HG03025 (cell line): Measurements from ENCODE around the gene CAMK2D.

Experiments
- ATAC-seq: cut with Tn5 transposase; IDR thresholded peaks from one replicate; pipeline ENCODE4 v1.9.1; 2021; ENCODE audit warnings: mild to moderate bottlenecking, moderate library complexity; ENCODE audit not compliant: unreplicated experiment, low FRiP score

Gene CAMK2D

DNA sequence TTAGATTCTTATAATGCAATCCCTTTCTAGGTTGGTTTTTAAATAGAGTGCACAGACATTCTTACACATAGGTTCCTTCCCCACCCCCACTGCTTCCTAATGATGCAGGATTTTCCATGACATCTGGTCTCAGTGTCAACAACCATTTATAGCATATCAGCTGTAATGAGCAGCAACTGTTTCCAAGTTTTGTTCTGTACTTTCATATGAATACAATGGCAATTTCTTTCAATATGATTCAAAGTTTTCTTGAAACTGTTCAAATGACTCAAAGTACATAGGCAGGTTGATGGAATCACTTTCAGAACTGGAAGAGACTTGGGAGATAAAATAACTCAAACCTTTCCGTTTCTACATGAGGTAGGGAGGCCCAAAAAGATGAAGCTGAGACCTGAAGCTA, 220.7 kb downstream of the CAMK2D start:
- no peak for ATAC-seq

DNA sequence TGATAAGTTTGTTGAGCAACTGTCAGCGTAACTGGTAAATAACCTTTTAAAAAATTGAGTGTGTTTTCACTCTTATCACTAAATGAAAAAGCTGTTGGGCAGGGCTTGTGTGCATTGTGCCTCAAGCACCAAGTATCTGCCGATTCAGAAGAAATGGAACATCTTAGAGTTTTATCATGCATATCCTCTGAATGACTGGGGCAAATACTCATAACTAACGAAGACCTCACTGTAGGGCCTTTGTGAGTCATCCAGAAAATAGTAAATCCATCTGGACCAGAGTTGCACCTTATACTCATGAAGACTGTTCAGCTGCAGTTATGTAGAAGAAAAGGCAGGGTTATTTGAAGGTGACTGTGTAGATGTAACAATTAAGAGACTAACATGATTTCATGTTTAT, 222.1 kb downstream of the CAMK2D start:
- no peak for ATAC-seq

DNA sequence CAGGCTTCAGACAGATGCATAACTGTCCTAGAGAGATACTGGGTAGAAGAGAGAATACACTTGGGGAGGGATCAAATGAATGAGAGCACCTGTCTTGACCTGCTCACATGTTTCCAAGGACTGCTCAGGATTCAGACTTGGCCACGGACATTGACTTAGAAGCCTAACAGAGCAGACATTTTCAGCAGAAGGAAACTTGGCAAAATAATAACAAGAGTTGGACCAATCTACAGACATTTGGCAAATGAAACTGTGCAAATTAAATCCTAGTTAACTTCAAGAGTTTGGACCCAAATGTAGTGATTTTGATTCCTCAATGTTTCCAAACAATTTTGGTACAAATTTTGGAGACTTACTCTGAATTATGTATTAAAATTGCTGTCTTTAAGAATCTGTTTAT, 223.9 kb downstream of the CAMK2D start:
- no peak for ATAC-seq

DNA sequence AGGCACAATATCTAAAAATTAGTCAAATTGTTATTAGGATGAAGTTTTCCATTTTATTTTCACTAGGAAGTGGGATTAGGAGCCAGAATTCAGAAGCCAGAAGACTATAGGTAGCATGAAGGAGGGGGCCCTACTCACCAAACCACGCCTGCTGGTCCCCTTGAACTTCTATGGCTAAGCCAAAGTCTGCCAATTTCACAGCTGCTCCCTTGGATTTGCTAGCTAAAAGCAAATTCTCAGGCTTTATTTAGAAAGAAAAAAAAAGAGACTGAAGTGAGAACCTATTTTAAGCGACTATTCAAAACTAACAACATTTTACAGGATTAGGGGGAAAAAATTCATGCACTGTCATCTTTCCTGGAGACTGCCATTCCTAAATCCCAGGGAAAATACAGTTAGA, 224.3 kb downstream of the CAMK2D start:
- no peak for ATAC-seq

DNA sequence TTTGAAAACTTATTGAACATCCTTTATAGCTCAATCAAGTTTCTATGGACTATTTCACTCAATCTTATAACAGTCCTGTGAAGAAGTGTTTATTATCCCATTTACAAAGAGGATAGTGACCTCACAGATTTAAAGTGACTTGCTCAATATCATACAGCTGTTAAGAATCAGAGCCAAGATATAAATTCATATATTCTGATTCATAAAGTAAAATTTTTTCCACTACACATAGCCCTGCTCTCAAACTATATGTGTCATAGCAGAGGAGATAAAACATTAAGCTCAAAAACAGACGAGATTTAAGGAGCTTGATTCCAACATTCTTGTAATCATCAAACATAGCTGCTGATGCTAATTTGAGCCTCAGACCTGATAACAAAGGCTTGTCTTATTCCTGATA, 226.8 kb downstream of the CAMK2D start:
- no peak for ATAC-seq

DNA sequence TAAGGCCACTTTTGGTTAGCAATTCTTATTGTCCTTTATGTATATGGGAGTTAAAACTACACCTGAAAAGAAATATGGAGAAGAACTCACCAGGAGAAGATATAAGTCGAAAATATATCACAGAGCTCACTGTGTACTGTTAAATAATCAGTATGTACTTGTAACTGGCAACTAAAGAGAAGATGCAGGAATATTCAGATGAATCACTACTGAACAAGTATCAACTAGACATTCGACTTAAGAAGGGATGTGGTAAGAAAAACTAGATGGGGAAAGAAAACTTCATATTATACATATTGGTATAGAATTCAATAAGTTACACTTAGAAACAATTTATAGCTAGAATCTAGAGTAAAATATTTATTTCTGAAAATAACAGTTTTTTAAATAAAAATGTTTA, 230.0 kb downstream of the CAMK2D start:
- no peak for ATAC-seq

DNA sequence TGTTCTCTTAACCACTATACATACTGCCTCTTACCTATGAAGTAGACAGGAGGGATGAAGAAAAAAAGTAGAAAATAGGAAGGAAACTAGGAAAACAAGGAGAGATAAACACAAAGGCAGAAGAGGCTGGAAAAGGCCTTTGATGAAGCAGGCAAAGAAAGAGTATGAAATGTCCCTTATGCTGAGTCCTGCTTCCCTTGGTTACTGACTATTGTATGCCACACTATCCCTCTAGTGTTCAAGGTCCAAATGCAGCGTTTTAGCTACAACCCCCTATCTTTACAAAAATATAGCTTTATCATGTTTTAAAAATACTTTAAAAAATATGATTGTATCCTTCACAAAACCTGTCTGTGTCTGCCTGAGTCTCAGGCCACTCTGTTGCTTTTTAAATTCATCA, 233.1 kb downstream of the CAMK2D start:
- no peak for ATAC-seq

DNA sequence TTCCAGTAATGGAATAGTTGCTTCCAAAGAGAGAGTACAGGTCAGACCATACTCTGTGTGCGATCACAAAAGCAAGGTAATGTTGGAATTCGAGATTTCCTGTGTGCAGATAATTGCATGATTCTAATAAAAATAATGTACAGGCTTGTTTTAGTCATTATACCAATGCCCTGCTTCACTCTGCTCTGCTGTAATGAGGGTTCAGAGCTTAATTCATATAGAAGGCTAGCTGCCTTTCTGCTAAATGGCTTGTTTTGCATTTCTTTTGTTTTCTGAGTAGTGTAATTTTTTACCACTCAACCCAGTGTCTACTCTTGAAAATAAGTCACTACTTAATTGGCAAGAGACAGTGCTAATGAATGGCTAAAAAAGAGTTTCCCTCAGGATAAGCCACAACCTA, 236.0 kb downstream of the CAMK2D start:
- ATAC-seq, result no peak

DNA sequence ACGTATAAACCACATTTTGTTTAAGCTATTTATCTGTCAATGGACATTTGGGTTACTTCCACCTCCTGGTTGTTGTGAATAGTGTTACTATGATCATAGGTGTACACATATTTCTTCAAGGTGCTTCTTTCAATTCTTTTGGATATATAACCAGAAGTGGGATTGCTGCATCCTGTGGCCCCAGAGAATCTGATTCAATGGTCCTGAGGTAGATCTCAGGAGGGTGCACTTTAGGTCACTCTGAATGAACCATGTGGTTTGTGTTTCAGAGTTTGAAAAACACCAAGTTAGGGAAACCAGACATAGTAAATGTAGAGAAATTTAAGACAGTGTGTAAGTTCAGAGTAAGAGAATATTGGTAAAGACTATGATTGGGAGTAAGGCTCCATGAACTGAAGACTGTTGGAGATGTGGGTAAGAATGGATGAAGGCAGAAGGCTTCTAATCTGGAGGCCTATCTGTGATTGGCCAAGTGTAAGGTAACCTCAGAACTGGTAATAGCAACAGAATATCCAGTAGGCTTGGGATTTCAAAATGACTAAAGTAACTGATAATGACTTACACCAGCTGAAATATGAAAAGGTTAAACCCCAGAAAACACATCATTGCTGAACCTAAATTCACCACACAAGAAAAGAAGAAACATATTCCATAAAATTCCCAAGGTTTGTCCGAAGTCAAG, 236.9 kb downstream of the CAMK2D start:
- ATAC-seq, result peak; percentile 34

DNA sequence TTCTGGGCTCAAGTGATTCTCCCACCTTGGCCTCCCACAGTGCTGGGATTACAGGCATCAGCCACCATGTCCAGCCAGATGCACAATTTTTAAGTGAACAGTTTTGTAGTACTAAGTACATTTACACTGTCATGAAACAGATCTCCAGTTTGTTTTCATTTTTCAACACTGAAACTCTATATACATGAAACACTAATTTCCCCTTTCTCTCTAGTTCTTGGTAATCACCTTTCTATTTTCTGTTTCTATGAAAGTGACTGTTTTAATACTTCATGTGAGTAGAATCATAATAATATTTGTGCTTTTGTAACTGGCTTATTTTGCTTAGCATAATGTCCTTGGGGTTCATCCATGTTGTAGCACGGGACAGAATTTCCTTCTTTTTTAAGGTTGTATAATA, 237.4 kb downstream of the CAMK2D start:
- peak; percentile 98 for ATAC-seq

DNA sequence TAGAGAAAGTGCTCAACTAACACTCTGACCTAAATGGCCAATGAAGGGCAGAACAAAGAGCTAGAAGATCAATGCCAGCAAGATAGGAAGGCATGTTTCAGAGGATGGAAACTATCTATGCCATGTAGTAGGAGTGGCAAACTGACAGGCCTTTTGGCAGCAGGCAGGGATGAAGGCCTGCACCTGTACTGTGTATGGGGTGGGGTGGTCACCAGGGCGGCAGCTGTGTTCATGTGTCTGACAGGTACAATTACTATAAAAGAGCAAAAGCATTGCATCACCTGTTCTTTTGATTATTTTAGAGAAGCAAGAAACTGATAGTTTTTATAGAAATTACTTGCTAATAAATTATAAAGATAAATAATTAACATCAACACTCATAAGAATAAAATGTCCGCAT, 239.1 kb downstream of the CAMK2D start:
- no peak for ATAC-seq

DNA sequence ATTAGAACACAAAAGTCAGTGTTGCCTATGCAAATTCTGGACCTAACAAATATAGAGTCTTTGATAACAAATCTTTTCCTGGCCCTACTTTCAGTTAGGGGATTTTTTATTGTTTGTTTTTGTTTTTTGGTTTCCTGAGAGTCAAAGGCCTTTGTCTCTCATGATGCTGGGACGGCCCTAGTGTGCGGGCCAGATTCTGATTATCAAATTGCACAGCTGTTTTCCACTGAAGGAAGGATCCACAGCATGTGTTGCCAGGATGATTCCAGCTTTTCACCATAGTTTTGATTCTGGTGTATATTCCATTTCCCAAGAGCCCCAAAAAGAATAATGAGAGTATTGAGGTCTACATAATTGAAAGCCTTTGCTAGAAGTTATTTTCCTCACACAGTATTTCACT, 248.2 kb downstream of the CAMK2D start:
- no peak for ATAC-seq

DNA sequence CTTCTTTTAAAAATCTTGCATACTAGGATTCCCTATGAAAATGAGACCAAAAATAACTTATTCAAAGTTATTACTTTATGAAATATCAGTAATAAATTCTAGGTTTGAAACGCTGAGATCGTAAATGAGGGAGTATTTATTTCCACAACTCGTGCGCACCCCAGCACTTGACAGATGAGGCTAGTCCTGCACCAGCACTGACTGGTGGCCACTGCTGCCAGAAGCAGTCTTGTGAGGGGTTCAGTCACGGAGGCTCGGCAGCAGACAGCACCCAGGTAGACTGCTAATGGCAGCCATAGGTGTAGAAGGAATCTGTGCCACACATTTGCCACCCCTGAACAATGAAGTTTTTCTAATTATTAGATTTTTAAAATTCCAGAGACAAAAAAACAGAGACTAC, 248.7 kb downstream of the CAMK2D start:
- ATAC-seq, result no peak

DNA sequence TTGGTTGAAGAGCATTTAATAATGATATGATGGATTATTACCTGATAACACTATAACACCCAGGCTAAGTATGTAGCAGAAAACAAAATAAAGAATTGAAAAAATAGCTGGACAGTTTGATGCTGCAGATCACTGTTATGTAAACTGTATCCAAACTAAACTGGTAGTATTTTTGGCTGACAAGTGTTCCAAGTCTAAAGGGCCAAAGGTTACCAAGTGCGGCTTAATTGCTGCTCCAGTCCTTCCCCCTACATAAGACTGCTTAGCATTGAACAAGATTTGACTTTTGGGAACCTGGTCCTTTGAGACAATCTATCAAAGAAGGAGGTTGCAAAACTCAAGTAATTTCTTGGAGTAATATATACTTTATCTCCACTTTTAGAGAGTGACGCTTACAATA, 249.6 kb downstream of the CAMK2D start:
- no peak for ATAC-seq

DNA sequence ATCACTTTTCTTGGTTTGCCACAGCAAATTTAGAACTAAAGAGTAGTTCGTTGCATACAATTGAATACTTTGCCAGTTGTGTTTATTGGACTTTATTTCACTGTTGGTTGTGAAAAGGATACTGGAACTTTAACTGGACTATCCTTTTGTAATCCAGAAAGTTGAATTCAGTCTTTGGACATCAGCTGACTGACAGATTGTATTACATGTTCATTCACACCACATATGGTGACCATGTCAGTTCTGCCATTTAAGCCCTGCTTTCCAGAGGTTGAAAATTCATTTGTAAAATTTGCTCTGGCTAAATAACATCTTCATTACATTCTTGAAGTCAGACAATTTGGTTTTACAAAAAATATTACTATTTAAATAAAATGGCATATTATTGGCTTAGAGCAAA, 251.7 kb downstream of the CAMK2D start:
- ATAC-seq, result no peak

DNA sequence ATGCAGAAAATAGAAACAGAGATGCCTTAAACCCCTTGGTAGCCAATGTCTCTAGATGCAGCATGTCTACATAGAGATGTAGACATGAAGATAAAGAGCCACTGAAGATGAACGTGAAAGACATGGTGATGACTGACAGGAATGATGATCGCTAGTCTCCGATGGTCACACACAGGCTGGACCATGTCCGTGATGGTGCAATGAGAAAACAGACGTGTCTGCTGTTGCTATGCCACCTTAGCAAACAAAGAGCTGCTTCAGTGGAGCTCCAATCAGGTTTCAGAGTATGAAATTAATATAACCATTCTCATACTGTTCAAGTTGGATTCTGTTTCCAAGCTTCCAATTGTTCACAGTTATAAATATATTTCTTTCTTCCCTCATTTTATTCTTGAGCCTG, 256.5 kb downstream of the CAMK2D start:
- ATAC-seq, result no peak

DNA sequence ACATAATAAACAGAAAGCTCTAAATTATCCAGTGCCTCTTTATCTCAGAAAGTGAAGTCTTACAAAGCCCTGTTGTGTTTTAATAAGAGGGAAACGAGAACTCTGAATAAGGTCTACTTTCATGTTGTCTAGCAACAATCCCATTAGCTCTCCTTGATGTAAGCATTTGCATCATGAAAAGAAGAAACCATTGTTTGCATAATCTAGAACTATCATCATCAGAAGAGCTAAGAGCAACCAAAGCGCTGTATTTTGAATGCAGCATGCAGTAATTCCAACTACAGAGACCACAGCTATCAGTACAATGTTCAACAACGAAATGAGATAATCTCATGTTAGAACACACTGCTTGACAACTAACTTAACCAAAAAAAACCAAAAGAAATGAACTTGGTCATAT, 257.1 kb downstream of the CAMK2D start:
- no peak for ATAC-seq

DNA sequence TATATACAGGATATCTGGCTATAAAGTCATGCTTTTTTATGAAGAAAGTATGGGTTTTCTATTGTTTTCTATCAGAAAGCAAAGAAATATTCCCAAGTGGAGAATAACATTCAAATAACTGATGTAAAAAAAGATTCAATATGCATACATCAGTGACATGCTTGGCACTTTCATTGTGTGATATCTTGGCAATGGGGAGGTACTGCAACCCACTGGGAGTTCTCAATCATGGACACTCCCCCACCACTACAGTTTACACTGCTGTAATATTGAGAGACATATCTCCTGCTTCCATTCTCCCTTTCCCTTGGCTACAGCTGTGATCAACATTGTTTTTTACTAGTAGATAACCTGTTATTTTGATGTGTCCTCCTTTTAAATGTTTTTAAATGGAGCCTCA, 257.8 kb downstream of the CAMK2D start:
- no peak for ATAC-seq

DNA sequence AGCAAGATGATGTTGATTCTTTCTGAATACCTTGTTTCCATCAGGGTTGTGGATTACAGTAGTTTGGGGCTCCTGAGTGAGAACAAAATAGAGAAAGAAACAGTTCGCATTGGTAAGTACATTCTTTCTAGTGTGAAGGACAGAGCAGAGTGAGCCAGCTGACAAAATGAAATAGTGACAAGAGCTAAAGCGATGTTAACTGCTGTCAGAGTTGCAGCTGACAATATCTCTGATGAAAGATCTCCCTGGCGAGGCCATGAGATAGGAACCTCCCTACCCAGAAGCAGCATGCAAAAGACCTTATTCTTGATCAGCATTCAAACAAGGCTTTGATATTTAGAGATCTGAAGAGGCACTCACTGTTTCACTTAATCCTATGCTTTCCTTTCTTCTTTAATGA, 258.6 kb downstream of the CAMK2D start:
- ATAC-seq, result no peak

DNA sequence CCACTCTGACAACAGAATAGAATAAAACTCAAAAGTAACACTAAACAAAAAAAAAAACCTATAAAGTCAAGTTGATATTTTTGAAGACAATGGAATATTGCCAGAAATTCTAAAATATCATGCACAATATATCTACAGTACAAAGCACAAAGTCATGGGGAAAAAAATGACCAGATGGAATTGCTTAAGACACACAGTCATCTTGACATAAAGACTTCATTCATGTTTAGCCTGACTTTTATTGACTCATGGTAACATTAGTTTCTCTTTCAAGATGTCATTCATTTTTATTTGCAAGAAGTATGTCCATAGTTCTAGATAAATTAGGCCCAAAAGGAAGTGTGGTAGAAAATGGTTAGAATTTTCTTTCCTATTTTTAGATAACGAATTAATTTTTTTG, 259.1 kb downstream of the CAMK2D start:
- ATAC-seq, result no peak

DNA sequence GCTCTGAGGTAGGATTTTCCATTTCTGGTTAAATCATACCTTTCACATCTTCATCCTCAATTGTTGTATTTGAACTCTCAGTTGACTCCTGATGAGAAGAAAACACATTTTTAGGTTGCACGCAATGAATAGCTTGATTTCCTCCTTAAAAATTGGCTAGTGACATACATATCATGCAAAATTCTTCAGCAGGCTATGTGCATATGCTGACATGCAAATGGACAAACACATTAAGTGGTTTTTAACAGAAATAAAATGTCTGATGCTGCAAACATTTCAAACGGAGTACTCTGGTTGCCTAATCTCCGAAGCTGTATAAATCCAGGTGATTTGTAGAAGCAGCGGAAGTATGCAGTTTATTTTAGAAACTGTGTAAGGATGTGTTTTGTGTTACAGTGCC, 261.1 kb downstream of the CAMK2D start:
- no peak for ATAC-seq

DNA sequence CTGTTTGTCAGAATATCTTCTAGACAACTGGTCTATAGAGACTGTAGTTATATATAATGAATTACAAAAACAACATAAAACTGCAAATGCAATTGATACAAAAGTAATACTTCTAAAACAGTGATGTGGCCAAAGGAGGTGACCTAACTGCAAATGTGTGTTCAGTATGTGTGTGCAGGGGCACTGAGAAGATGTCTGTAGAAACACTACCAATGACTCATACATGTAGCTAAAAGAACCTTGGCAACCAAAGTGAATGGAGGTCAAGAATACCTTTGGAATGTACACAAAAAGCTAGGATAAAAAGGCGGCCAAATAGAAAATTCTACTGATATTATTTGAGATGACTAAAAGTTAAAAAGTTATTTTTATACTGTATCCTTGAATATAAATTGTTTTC, 261.8 kb downstream of the CAMK2D start:
- ATAC-seq, result no peak

DNA sequence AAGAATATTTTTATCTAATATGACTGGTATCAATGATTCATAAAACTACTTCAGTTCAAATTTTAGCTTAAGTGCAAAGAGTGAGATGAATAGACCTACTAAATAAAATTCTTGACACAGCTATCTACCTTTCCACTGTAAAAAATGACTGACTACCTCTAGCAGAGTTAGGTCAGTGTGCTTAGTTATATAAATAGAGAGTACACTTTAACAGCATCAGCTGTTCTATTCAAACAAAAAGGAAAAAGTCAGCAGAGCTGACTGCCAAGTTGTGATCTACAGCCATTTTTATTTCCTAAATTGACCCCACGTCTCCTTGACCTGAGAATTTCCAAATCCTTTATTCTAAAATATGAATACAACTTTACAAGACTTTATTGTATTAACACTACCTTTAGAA, 262.4 kb downstream of the CAMK2D start:
- no peak for ATAC-seq
